Mesenteric fat pad (tissue), 1 donor: ENCODE data around the gene CFAP77. TPM values are rescaled to one million over a fixed set of nuclear protein-coding genes. Genes with fewer than 3 reads are reported as not detected.
A peak's percentile ranks its signal among the peaks of the same experiment; 100 is the strongest.

Experiments used
- DNase-seq: peaks from one replicate; pipeline ENCODE4 v3.0.0-alpha.2; 2020; ENCODE audit warnings: low spot score
- total RNA-seq: library from RNA; stranded (reverse); fragmentation: NEBNext Ultra II Directional; extraction: Animal tissue kit (Norgen Biotek cat#: 25700); gene quantifications from one replicate; pipeline ENCODE4 v1.2.1, GENCODE V29; 2021
- donor health status: DM: yes; HTN: yes; CAD: no.

CFAP77 gene
- total RNA-seq, 1 donor from 2014 or later = not detected

DNA sequence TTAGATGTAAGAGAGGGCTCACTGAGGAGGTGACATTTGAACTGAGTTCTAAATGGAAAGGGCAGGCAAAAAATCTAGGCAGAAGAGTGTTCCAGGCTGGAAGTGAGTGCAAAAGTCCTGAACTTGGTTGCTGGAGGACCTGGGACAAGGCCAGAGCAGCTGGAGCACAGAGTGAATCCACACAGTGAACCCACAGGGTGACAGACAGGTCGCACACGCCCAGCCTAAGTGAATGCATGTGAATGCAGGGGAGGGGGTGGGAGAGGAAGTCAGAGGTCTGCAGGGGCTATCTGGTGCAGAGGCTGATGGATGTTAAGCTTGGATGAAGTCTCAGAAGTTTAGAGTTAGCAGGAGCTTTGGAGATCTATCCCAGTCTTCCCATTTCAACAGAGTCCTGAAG lies 2.8 kb upstream of the CFAP77 start:
- DNase-seq = no peak

DNA sequence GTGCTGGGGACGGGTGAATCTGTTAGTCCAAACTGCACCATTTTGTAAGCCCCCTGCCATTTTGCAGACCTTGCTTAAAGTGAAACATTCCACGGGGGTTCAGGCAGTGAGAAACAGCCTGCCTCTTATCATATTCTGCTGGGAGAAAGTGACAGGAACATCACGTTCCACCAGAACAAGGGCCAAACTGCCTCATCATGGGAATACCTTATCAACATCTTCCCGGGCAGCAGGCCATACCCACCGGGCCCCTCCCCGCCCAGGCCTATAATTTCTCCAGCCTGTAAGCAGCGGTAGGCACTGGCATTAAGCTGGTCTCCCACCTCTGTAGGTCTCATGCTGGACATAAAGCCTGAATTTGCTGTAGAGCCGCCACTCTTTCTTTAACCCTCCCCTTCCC lies 1.5 kb upstream of the CFAP77 start:
- DNase-seq = peak; percentile 60

DNA sequence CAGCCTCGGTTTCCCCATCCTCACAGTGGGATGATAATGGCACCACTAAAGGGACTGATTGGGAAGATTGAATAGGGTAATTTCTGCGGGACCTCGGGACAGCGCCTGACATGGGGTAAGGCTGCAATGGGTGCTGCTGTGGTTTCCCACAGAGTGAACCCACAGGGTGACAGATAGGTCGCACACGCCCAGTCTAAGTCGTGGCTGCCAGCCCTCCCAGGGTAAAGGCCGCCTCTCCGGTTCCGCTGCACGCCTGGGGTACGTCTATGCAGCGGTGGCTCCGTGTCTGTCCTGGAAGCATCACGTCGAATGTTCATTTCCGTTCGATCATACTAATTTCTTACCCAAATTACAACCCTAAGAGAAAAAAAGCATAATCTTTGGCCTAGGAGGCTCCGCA lies 631 bp downstream of the CFAP77 start:
- DNase-seq = peak; percentile 76

DNA sequence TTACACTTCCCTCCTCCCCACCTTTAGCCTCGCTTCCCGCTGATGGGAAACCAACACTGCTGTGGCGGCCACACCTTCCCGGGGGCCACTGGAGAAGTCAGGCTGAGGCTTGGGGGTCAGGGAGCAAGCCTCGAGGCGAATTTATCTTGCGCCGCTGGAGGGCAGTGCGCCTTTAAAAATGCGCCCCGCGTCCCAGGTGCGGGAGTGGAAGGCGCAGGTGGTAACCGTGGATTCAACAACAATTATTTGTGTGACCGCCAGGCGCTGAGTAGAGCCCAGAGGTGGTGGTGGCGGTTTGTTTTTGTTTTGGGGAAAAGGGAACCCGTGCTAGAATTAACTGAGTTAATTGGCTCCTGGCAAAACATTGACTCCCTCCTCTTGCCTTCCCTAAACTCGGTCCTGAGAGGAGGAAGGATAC lies 1.1 kb downstream of the CFAP77 start:
- DNase-seq = no peak

DNA sequence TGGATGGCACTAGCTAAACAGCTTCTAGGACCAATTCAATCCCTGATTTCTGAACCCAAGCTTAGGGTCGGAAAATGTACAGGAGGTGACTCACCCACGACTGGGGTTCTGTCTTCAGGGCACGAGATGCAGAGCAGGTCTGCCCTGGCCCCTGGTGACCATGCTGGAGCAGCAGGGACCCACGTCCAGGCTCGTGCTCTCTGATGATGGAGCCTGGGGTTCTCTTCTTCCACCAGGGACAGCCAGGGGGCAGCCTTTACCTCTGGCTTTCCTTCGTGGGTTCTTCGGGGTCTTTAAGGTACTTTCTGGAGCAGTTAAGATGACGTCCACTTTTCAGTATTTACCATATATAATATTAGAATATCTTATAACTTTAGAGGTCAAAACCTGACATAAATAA lies 2.1 kb downstream of the CFAP77 start:
- peak; percentile 84 for DNase-seq

DNA sequence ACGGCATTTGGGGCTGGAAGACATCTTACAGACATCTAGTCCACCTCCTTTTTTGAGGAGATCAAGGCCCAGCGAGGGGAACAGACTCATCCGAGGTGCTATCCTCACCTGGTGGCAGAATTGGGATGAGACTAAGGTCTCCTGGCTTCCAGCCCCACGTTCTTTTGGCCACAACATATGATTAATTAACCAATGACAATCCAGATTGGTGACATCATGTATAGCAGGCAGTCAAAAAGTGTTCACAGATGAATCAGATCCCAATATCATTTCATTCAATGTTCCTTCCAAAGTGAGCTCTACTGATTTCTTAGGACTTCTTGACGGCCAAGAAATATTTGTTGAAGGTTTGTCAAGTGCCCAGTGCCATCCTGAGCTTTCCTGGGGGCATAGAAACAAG lies 3.9 kb downstream of the CFAP77 start:
- DNase-seq = peak; percentile 8

DNA sequence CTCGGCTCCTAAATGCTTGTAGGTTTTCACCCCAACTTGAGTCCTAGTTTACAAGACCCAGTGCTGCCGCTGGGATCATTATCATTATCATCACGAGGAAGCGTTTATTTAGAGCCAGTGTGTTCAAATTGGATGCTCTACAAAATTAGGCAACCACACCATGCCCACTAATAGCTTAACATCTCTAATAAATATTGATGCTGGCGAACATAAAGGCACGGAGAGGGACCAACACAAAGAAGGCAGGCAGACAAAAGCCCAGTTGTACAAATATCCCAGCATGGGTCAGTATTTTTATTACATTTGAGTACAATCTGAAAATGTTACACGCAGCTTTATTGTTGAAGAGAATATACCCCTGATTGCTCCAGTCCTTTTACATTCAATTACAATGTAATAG lies 4.7 kb downstream of the CFAP77 start:
- no peak for DNase-seq

DNA sequence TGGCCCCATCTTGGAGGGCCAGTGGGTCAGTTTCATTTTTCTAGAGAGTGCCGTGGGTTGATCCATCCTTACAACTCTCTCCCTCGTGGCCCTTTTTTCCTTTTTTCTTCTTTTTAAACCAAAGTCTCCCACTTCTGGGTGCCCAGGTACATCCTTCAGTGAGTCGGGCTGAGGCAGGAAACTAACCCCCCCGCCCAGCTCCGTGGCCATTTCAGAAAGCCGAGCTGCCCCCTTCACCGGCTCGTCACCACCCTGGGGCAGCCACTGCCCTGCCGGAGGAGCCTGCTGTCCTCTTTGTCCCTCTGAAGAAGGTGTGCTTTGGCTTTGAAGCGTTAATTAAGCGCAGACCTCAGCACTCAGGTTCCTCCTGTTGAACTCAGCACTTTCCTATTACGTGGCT lies 5.2 kb downstream of the CFAP77 start:
- peak; percentile 53 for DNase-seq

DNA sequence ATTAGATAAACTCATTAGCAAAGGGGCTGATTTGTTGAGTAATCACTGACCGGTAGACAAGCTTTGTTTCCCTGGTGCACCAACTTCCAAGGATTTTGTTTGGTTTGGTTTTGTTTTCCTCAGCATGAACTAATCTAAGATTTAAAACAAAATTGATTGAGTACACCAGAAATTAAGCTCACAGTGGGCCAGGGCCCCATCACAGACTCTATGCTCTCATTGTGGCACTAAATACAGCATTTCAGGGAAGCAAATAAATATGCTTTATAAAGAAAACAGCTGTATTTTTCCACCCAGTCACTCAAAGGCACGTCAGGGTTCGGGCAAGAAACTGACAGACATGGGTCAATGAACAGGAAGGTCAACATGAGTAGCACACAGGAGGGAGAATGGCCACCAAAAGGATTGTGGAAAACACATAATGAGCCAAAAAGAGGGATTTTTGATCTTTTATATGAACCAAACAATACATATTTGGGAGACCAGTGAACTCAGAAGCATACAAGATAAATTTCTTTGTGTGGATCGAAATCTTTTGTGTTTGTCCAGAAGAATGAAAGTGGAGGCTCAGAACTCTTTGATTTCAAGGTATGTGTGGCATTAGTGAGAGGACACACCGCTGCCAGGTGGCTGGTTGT lies 8.8 kb downstream of the CFAP77 start:
- DNase-seq = no peak

DNA sequence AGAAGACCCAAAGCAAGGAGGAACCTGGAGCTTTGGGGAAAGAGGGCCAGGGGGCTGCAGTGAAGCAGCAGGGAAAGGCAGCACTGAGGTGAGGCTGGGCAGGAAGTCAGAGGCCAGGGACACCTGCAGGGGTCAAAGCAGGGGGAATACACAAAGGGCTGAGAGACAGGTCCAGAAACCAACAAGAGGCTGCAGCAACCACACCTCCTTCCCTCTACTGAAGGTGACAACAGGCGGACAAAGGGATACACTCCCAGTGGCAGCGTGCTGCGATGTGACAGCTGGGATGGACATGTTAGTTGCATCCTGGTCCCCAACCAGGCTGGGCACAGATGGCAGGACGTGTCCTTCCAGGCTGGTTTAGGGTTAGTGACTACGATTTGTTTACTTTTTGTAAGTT lies 12.6 kb downstream of the CFAP77 start:
- DNase-seq = no peak

DNA sequence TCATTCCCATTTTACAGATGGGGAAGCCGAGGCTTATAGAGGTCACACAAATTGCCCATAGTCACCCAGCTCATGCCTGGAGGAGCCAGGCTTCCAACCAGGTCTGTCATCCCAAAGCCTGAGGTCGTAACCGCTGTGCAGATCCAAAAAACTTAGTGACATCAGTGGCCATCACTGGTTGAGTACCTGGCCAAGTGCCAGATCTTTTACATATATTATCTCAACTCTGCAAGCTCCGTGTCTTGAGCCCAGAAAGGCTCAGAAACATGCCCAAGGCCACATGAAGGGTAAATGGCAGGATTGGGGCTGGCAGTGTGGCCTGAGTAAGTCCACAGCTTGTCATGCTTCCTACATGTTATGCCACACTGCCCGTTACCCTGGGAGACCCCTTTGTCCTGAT lies 13.5 kb downstream of the CFAP77 start:
- no peak for DNase-seq

DNA sequence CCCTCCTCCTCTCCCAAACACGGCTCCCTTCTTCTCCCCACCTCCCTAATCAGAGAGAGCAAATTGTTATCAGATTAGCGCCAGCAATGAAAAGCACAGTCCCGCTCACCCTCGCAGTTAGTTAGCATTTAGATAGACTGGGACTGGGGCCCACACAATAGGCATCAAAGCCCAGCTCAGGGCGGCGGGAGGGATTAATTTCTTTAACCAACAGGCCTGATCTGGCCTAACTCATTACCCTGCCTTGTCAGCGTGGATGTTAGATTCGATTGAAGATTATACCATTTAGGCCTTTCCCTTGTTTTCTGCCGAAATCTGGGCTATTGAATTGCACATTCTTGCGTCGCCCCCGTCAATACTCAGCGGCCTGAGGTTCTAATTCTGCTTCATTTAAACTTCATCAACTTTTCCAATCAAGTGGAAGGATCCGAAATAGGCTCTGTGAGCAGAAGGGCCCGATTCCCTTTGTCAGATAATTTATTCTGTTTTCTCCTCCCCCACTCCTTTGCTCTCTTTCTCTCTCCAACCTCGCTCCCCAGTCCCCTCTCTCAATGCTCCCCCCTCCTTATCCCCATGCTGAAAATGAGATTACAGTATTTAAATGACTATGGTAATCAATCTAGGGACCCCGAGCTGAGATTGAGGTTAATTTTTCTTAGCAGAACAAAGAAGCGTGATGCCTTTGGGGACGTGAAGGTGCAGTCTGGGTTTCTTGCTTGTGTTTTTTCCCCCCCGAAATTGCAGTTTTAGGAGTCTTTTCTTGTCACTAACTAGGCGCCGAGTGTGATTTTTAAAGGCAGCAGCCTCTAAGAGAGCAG lies 15.1 kb downstream of the CFAP77 start:
- no peak for DNase-seq

DNA sequence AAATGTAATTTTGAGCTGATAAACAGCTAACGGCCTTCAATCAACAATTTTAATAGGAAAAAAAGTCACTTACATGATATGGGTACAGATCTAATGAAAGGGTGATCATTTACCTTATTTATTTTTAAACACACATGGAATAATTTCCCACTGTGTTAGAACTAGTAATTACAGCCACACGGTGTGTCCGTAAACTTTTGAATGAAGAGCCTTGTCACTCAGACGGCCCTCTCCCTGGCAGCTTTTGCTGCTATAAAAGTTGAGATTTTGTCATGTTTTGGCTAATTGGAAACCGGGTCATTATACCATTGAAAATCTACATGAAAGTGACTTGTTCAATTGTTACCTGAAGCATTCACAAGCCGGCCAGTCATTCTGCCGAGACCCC lies 15.7 kb downstream of the CFAP77 start:
- no peak for DNase-seq

DNA sequence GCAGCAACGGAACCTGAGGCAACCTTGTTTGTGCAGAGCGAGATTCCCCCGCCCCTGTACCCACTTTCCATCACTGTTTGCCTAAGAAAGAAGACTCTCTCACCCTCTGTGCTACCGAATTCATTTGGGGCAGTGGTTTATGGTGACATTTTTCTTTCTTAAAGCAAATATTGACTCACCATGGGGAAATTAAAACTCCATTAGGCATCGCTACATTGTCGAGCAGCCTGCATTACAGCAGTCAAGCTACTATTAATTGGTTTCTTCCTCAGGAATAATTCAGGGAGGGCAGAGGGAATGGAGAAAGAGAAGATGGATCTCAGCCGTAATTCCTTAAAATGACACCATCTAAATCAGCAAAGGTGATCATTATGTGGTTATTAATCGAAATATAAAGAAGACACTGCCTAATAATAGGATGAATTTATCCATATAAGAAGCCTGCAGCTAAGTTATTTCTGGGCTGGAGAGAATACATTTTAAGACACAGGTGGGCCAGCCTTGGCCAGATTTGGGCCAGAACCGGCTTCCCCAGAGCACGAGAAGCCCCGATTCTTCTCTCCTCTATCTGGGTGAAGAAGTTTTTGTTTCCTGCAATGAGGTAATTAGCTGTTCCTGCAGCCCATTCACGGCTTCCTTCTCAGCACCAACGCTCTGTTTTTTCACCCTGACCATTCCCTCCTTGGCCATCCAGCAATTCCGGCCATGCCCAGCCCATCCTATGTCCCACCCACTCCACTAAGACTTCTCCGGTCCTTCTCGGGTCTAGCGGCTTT lies 16.8 kb downstream of the CFAP77 start:
- DNase-seq = no peak

DNA sequence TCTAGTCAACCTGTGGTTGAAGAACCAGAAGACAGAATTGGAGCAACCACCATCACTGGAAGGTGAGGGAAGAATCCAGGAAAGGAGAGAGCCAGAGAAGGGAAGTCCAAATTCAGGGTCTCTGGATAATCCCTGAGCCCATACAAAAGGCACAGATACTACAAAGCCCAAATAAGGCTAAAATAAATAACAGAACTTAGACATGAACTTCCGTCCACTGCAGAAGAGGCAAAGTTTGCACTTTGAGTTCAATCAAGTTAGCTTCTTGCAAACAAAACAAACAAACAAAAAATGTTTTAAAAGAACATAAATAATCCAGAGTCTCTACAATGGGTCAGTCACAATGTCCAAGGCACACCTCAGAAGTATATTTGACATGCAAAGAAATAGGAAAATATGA lies 21.0 kb downstream of the CFAP77 start:
- no peak for DNase-seq

DNA sequence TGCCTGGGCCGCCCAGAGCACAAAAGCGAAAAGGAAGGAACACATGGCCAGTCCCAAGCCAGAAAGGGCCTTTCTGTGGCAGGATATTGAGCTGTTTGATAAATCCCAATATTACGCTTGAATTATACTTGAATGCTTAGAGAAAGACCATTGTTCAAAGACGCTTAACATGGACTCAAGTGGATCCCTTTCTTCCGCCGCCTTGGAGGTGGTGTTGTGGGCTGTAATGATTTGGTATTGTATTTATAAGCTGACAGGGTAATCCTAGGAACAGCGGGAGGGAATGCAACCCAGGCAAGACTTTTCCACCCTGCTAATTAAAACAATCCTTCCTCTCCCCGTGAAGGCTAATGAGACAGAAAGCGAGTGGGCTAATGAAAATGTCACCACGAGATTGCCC lies 24.9 kb downstream of the CFAP77 start:
- DNase-seq = no peak

DNA sequence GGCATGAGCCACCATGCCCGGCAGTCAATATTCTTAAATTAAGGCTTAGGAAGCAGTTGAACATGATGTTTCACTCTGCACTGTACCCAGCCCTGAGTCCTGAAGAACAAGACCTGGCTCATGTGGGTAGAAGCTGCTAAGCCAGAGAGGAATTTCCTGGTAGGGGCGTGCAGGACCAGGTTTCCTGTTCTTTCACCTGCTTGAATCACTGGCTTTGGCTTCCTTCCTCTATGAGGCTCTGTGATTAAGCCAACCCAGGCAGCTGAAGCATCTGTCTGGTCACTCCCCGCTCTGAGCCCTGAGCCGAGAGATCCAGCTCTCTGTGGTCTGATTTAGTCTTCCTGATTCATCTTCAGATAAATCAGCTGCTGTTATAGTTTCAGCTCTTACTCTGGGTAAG lies 29.1 kb downstream of the CFAP77 start:
- DNase-seq = no peak

DNA sequence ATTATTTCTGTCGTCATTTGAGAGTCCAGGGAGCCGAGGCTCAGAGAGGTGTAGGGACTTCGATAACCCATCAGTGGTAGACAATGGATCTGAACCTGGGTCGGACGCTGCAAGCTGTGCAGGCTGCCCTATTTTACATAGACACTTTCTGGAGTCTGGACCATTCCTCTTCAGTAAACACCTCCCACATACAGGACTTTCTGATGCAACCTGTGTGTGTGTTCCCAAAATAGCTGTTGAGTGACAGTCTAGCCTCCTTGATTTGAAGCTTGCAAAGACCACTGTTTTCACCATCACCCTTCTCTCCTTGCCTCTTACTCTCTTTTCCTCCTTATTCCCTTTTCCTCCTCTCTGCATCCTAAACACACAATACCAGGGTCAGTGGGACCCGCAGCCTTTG lies 30.7 kb downstream of the CFAP77 start:
- no peak for DNase-seq

DNA sequence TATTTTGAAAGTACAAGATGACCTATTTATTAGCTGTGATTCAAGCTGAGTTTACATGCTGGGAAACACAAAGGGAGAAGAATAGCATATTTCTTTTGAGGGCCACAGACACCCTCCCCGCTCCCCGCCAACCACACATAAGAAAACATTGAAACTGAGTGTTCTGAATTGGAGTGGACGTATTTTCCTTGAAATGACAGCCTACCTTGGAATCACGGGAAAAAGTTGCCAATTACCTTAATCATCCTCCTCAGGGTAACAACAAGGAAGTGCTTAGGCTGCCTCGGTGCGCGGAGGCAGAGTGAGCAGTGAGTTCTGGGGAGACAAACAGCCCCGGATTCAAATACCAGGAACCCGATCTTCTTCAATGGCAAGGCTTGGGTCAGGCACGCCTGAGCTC lies 31.4 kb downstream of the CFAP77 start:
- no peak for DNase-seq

DNA sequence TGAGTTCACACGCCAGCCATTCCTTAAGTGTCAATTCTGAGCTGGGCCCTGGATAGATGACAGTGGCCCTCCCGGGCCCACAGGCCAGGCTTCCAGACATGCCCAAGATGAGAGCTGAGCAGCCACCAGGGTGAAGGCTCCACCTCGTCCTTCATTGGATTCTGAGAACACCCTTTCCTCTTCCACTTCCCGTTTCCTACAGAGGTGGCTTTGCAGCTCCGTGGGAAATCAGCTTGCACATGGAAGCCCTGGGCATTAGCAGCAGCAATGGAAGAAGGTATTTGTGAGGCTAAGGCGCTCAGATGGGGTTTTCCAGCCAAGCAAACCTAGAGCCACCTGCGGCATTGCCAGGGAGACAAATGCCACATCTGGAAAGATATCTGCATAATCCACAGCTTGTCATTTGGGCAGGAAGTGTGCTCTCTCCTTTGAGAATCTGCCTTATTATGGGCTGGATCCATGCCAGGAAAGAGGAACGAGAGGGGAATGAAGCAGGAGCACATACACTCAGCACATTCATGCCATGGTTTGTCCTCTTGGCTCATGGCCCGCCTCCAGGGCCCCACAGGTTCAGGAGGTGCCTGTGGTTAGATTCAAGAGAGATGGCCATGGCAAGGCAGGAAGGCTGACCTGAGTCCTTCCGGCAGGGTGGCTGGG lies 34.1 kb downstream of the CFAP77 start:
- no peak for DNase-seq

DNA sequence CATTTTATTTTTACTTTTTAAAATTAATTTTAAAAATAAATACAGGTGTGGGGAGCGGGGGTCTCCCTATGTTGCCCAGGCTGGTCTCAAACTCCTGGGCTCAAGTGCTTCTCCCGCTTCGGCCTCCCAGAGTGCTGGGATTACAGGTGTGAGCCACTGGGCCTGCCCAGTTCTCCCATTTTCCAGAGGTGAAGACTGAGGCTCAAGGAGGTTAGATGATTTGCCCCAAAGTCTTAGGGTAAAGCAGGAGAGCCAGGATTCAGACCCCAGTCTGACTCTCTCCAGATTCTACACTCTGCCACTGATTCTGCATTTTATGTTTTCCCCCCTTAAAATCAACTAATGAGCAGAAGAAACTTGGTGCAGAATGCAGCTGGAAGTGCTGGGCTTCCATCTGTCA lies 36.9 kb downstream of the CFAP77 start:
- DNase-seq = no peak

DNA sequence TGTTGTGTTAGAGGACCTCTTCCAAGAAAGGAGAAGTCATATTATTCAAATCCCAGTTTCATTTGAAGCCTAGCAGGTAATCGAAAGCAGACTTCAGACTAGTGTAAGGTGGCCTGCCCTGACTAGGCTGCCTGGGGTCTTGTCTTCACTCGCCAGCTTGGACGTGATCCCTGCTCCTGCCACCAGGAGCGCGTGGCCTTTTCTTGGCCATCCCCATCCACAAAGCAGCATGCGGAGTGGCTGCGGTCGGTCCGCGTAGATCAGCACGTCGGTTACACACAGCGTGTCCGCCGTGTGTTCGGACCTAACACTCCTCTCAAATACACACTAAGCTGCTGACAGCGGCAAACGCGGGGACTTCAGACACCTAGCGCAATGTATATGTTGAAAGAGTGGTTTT lies 37.3 kb downstream of the CFAP77 start:
- no peak for DNase-seq
